Fibroblast of pulmonary artery (primary cell): ENCODE measurements around the gene ANKFY1.
"Not testable (repeated sequence)": the region's sequence is repeated elsewhere in the genome, so short reads cannot be mapped to it uniquely, and the experiment has no call there.

Experiments
- DNase-seq: peaks from one replicate; pipeline ENCODE4 v3.0.0-alpha.2; 2010; ENCODE audit warnings: low read depth
- H3K4me3 ChIP-seq: replicated peaks from 2 replicates; pipeline ENCODE4 v1.5.1; 2011; ENCODE audit warnings: low read depth, mild to moderate bottlenecking, control low read depth, low read length, moderate library complexity
- TF ChIP-seq, protein P1 (sequence below): IDR thresholded peaks from 2 replicates; pipeline ENCODE4 v1.5.1; 2011; ENCODE audit warnings: mild to moderate bottlenecking, control low read depth, low read length, inconsistent platforms; ENCODE audit errors: missing control alignments

Gene ANKFY1

DNA sequence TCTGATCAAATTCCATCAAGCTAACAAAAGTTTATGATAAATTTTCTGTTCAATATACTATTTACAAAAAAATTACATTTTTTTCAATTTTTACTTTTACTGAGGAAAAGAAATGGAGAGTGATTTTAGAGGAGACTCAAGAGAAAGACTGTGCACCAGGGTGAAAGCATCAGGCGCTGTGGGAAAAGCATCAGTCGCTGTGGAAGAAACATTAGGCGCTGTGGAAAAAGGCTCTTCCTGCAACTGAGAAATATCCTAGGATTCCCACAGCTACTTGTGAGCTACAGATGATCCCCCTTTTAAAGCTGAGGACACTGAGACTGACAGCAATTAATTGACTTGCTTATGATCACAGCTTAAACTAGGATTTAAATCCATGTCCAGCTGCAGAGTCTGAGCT, 4.9 kb downstream of the ANKFY1 start:
- DNase-seq, result no peak
- H3K4me3 ChIP-seq, result no peak overlapping the region
- TF ChIP-seq, protein P1, sequence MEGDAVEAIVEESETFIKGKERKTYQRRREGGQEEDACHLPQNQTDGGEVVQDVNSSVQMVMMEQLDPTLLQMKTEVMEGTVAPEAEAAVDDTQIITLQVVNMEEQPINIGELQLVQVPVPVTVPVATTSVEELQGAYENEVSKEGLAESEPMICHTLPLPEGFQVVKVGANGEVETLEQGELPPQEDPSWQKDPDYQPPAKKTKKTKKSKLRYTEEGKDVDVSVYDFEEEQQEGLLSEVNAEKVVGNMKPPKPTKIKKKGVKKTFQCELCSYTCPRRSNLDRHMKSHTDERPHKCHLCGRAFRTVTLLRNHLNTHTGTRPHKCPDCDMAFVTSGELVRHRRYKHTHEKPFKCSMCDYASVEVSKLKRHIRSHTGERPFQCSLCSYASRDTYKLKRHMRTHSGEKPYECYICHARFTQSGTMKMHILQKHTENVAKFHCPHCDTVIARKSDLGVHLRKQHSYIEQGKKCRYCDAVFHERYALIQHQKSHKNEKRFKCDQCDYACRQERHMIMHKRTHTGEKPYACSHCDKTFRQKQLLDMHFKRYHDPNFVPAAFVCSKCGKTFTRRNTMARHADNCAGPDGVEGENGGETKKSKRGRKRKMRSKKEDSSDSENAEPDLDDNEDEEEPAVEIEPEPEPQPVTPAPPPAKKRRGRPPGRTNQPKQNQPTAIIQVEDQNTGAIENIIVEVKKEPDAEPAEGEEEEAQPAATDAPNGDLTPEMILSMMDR, result no peak

DNA sequence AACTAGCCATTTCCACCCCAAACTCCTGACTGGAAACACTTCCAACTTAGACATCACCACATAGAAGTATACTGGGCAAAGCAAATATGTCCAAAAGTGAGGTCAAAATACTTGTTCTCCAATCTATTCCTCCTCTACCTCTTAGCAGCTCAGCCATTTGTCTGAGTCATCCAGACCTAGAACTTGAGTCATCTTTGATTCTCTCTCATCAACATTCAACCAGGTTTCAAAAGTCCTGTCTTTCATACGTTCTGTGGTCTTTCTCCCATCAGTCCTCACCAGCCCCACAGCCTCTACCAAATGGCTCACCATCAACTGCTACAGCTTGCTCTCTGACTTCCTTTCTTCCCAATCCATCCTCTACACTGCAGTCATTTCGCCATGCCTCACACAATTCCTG, 6.8 kb downstream of the ANKFY1 start:
- TF ChIP-seq, protein P1, result no peak
- H3K4me3 ChIP-seq, result no peak overlapping the region
- DNase-seq, result no peak

DNA sequence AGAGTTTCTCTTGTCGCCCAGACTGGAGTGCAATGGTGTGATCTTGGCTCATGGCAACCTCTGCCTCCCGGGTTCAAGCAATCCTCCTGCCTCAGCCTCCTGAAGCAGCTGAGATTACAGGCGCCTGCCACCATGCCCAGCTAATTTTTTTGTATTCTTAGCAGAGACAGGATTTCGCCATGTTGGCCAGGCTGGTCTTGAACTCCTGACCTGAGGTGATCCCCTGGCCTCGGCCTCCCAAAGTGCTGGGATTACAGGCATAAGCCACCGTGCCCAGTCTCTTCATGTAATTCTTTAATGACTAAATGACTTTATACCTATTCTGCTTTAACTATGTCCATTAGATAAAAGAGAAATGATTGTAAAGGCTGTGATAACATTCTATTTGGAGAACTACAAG, 8.5 kb downstream of the ANKFY1 start:
- DNase-seq, result not testable (repeated sequence)

DNA sequence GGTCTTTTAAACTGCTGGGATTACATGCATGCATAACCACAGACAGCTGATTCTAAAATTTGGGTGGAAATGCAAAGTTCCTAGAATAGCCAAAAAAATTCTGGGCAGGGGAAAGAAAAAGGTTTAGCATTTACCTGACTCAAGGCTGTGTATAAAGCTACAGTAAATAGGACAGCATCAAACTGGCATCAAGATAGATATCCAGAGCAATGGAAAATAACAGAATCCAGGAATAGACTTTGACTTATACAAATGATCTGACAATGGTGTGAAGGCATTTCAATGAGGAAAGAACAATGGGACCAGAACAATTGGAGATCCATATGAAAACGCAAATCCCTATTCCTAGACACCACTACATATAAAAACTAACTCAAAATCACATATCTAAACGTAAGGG, 12.9 kb downstream of the ANKFY1 start:
- TF ChIP-seq, protein P1, result no peak
- no peak for DNase-seq
- no peak overlapping the region for H3K4me3 ChIP-seq

More for the DNA sequence above, 8.5 kb downstream of the ANKFY1 start:
- H3K4me3 ChIP-seq, result not testable (repeated sequence)

DNA sequence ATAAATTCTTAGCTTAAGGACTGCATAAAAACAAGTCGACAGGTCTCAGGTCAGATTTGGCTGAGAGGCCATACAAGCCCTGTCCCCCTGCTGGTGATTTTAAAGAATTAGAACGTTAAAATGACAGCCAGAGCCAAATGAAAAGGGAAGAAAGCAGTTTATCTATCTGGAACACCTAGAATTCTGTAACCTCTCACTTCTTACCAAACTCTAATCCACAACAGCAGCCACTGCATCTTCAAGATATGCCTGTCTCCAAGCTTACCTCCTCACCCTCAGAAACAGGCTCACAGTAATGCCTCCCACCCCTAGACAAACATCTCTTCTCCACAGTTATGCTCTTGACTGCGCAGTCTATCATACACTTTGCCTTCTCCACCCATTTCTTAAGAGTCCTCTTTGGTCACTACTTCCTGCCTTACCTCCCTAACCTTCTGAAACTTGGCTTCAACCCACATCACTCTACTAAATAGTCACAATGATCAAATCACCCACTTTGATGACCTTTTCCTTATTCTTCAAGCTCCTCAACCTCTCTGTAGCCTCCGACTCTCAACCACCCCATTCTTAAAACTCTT, 14.2 kb downstream of the ANKFY1 start:
- no peak overlapping the region for H3K4me3 ChIP-seq
- DNase-seq, result peak; percentile 66
- TF ChIP-seq, protein P1, result peak; percentile 60

DNA sequence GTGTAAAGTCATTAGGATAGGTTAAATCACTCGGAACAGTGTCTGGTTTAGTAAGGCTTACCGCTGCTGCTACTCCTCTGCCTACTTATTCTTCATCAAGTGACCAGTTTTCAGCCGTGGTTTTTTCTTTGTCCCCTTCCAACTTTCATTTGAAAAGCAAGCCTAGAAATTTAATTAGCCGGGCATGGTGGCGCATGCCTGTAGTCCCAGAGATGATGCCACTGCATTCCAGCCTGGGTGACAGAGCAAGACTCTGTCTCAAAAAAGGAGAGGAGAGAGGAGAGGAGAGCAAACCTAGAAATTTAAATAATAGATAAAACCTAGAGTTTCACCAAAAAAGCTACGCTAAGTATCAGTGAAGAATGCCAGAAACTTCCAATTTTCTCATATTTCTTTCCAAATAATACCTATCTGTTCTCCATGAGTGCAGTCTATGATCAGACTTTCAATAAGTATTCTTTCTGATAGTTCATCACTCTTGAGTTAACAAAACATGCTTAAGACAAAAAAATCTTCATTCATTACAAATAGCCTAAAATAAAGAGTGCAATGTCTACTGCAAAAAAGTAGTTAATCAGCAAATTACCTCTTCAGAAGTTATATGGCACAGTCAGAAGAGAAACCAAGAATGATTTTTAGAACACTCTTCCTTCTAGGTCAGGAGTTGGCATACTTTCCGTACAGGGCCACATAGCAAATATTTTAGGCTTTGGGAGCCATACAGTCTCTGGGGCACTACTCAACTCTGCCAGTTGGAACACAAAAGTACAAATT, 15.1 kb downstream of the ANKFY1 start:
- TF ChIP-seq, protein P1, result no peak
- no peak overlapping the region for H3K4me3 ChIP-seq

DNA sequence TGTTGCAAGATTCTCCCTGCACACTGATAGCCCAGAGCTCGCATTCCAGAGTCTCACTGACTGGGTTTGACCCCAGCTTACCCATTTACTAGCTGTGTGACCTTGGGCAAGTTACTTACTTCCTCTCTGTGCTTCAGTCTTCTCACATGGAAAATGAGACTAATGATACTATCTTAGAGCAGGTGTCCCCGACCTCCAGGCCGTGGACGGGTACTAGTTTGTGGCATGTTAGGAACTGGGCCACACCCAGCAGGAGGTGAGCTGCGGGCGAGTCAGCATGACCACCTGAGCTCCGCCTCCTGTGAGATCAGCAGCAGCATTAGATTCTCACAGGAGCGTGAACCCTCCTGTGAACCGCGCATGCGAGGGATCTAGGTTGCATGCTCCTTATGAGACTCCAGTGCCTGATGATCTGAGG, 15.8 kb downstream of the ANKFY1 start:
- H3K4me3 ChIP-seq, result no peak overlapping the region
- DNase-seq, result no peak
- TF ChIP-seq, protein P1, result no peak

More for the DNA sequence above, 15.1 kb downstream of the ANKFY1 start:
- DNase-seq, result no peak
